ENCODE measurements around the gene STARD13. TPM values are rescaled to one million over a fixed set of nuclear protein-coding genes. Genes with fewer than 3 reads are reported as not detected.
A peak's percentile ranks its signal among the peaks of the same experiment; 100 is the strongest.

STARD13 gene
- total RNA-seq, 6 experiments from 2014 or later = 27.9 to 38.3 (median 34.5) TPM

GRCh38 chr13:33286128-33286527, 573 bp upstream of the STARD13 start:
- Mint-ChIP-seq H3K36me3 (ENCODE audit: low read depth) (peaks cover 36% of the 10 kb centered on the region), H3K9me3 (no peaks in the 10 kb centered on the region), H3K4me1 (ENCODE audit: low read depth) (peaks cover 48% of the 10 kb centered on the region), H3K4me3 (peak overlapping the region; percentile 99), H3K27me3 (ENCODE audit: insufficient read depth) (peaks cover 4% of the 10 kb centered on the region), H3K27ac (peak overlapping the region; percentile 96)
- 0 out of 2 replicates have a peak, but pooled peaks have one; percentile 11 for TF ChIP-seq CTCF (IDR thresholded peaks at IDR 0.05)
- no peak for DNase-seq

GRCh38 chr13:33284916-33285315, 639 bp downstream of the STARD13 start:
- no peaks in the 10 kb centered on the region for H3K9me3 Mint-ChIP-seq
- peaks cover 50% of the 10 kb centered on the region for H3K4me1 Mint-ChIP-seq (ENCODE audit: low read depth)
- H3K27me3 Mint-ChIP-seq (ENCODE audit: insufficient read depth) = peaks cover 4% of the 10 kb centered on the region
- peak overlapping the region; percentile 96 for H3K27ac Mint-ChIP-seq
- peaks cover 48% of the 10 kb centered on the region for H3K36me3 Mint-ChIP-seq (ENCODE audit: low read depth)
- no peak for TF ChIP-seq CTCF (IDR thresholded peaks at IDR 0.05)
- DNase-seq = no peak
- H3K4me3 Mint-ChIP-seq = peak overlapping the region; percentile 99

- H3K27ac Mint-ChIP-seq = peak overlapping the region; percentile 96
- peak overlapping the region; percentile 99 for H3K4me3 Mint-ChIP-seq
- peaks cover 4% of the 10 kb centered on the region for H3K27me3 Mint-ChIP-seq (ENCODE audit: insufficient read depth)
- peaks cover 57% of the 10 kb centered on the region for H3K4me1 Mint-ChIP-seq (ENCODE audit: low read depth)
- DNase-seq = peak; percentile 38
- TF ChIP-seq CTCF (IDR thresholded peaks at IDR 0.05) = no peak
- H3K36me3 Mint-ChIP-seq (ENCODE audit: low read depth) = peaks cover 54% of the 10 kb centered on the region
- no peaks in the 10 kb centered on the region for H3K9me3 Mint-ChIP-seq
These were observed 1.5 kb downstream of the STARD13 start for GRCh38 chr13:33284031-33284430.

GRCh38 chr13:33283195-33283911, 2.2 kb downstream of the STARD13 start:
- Mint-ChIP-seq H3K27me3 (ENCODE audit: insufficient read depth) (peaks cover 4% of the 10 kb centered on the region), H3K27ac (peak overlapping the region; percentile 96), H3K9me3 (no peaks in the 10 kb centered on the region), H3K4me3 (peak overlapping the region; percentile 99), H3K36me3 (ENCODE audit: low read depth) (peaks cover 61% of the 10 kb centered on the region), H3K4me1 (ENCODE audit: low read depth) (peaks cover 64% of the 10 kb centered on the region)
- DNase-seq = no peak
- no peak for TF ChIP-seq CTCF (IDR thresholded peaks at IDR 0.05)

GRCh38 chr13:33281951-33282595, 3.5 kb downstream of the STARD13 start:
- peak overlapping the region; percentile 99 for H3K4me3 Mint-ChIP-seq
- no peaks in the 10 kb centered on the region for H3K9me3 Mint-ChIP-seq
- peak; percentile 88 for DNase-seq
- H3K36me3 Mint-ChIP-seq (ENCODE audit: low read depth) = peaks cover 74% of the 10 kb centered on the region
- H3K27ac Mint-ChIP-seq = peak overlapping the region; percentile 96
- peaks cover 70% of the 10 kb centered on the region for H3K4me1 Mint-ChIP-seq (ENCODE audit: low read depth)
- no peak for TF ChIP-seq CTCF (IDR thresholded peaks at IDR 0.05)
- H3K27me3 Mint-ChIP-seq (ENCODE audit: insufficient read depth) = peaks cover 4% of the 10 kb centered on the region
